ENCODE measurements around the gene FAM167B. TPM values are rescaled to one million over a fixed set of nuclear protein-coding genes. Genes with fewer than 3 reads are reported as not detected.

Gene FAM167B
- total RNA-seq, 1 experiment from 2014 or later, result 1.3 TPM

GRCh38 chr1:32205401-32206370 is 41.3 kb upstream of the FAM167B start, which contains the start of gene IQCC:
TSS of gene IQCC (plus strand) at chr1:32205671. CDS start at chr1:32205682, 11 bp downstream.
- H3K9ac ChIP-seq (ENCODE audit: low read length), result peak within 1 kb of the TSS; percentile 92
- no peak for TF ChIP-seq EZH2phosphoT487 (IDR thresholded peaks at IDR 0.05; ENCODE audit: borderline replicate concordance, low read length)
- TF ChIP-seq EZH2 (IDR thresholded peaks at IDR 0.05; ENCODE audit: low read length, unreplicated experiment), result no peak
- TF ChIP-seq CTCF (conservative IDR thresholded peaks at IDR 0.05; ENCODE audit: low read depth, low read length), result no peak
- H3K9me2 ChIP-seq (replicated peaks; ENCODE audit: low read length), result no peaks in the 10 kb centered on the region
- peak within 1 kb of the TSS; percentile 87 for H2AFZ ChIP-seq (ENCODE audit: low read length)
- H3K4me2 ChIP-seq (ENCODE audit: low read length), result peak within 1 kb of the TSS; percentile 94
- no peaks in the 10 kb centered on the region for H4K20me1 ChIP-seq (ENCODE audit: low read length)
- H3K27ac ChIP-seq (ENCODE audit: low read length), result peak within 1 kb of the TSS; percentile 27; the same call in 1 of the 2 replicates
- ChIA-PET CTCF (no interaction called here), POLR2A (ENCODE audit: unreplicated experiment) (no interaction called here)
- DNase-seq, result peak; percentile 91
- H3F3A ChIP-seq (ENCODE audit: low read length, unreplicated experiment), result no peaks in the 10 kb centered on the region
- TSS peak; percentile 86 for BruUV-seq (replicated peaks)
- peak within 1 kb of the TSS; percentile 83 for H3K4me3 ChIP-seq (ENCODE audit: low read length)
- H3K27me3 ChIP-seq (ENCODE audit: low read length), result no peaks in the 10 kb centered on the region
- peaks cover 18% of the 10 kb centered on the region for H3K79me2 ChIP-seq (ENCODE audit: low read length)
- peak; percentile 79 for ATAC-seq
- intact Hi-C loops (cut with micrococcal nuclease), result no loop called here
- no peaks in the 10 kb centered on the region for H3K9me3 ChIP-seq (ENCODE audit: low read length)
- H3K36me3 ChIP-seq (ENCODE audit: low read depth, low read length), result peaks cover 5% of the 10 kb centered on the region; the same call in 1 of the 2 replicates
- peaks cover 27% of the 10 kb centered on the region for H3K4me1 ChIP-seq (ENCODE audit: insufficient read depth, low read length)

- DNase-seq (no peak), ATAC-seq (no peak)
- no peak overlapping the region for H3K4me2 ChIP-seq (ENCODE audit: low read length)
- H2AFZ ChIP-seq (ENCODE audit: low read length), result no peak overlapping the region
- H3K4me1 ChIP-seq (ENCODE audit: insufficient read depth, low read length), result peaks cover 22% of the 10 kb centered on the region
- H3K27ac ChIP-seq (ENCODE audit: low read length), result no peak overlapping the region
- H3K9me2 ChIP-seq (replicated peaks; ENCODE audit: low read length), result no peaks in the 10 kb centered on the region
- no peaks in the 10 kb centered on the region for H3K27me3 ChIP-seq (ENCODE audit: low read length)
- no peaks in the 10 kb centered on the region for H3F3A ChIP-seq (ENCODE audit: low read length, unreplicated experiment)
- no peak overlapping the region for H3K9ac ChIP-seq (ENCODE audit: low read length)
- BruUV-seq (replicated peaks), result no TSS peak
- no peaks in the 10 kb centered on the region for H4K20me1 ChIP-seq (ENCODE audit: low read length)
- H3K9me3 ChIP-seq (ENCODE audit: low read length), result no peaks in the 10 kb centered on the region
- POLR2A ChIA-PET (ENCODE audit: unreplicated experiment), result no interaction called here
- peaks cover 5% of the 10 kb centered on the region; the same call in 1 of the 2 replicates for H3K36me3 ChIP-seq (ENCODE audit: low read depth, low read length)
- no peak overlapping the region for H3K4me3 ChIP-seq (ENCODE audit: low read length)
- intact Hi-C loops (cut with micrococcal nuclease), result no loop called here
- CTCF ChIA-PET, result no interaction called here
- H3K79me2 ChIP-seq (ENCODE audit: low read length), result peaks cover 18% of the 10 kb centered on the region
- TF ChIP-seq CTCF (conservative IDR thresholded peaks at IDR 0.05; ENCODE audit: low read depth, low read length) (no peak), EZH2phosphoT487 (IDR thresholded peaks at IDR 0.05; ENCODE audit: borderline replicate concordance, low read length) (no peak), EZH2 (IDR thresholded peaks at IDR 0.05; ENCODE audit: low read length, unreplicated experiment) (no peak)
Measured at GRCh38 chr1:32208469-32208868, 38.6 kb upstream of the FAM167B start.
